HG03060 (cell line): ENCODE data around the gene TAGLN2.

Source experiments
- ATAC-seq: cut with Tn5 transposase; IDR thresholded peaks from one replicate; pipeline ENCODE4 v1.9.1; 2021; ENCODE audit warnings: low read depth, moderate number of reproducible peaks; ENCODE audit not compliant: unreplicated experiment

Gene TAGLN2

GRCh38 chr1:159923203-159924024 is 1.9 kb downstream of the TAGLN2 start:
- ATAC-seq, result peak; percentile 25

- ATAC-seq, result no peak
Observed at GRCh38 chr1:159922511-159923202, 2.6 kb downstream of the TAGLN2 start.

GRCh38 chr1:159921700-159922504 is 3.4 kb downstream of the TAGLN2 start:
- ATAC-seq, result no peak

- ATAC-seq, result peak; percentile 20
Observed at GRCh38 chr1:159921251-159921650, 4.1 kb downstream of the TAGLN2 start.

GRCh38 chr1:159920651-159921050 is 4.7 kb downstream of the TAGLN2 start:
- ATAC-seq, result no peak

GRCh38 chr1:159920202-159920601 is 5.1 kb downstream of the TAGLN2 start:
- no peak for ATAC-seq

GRCh38 chr1:159919236-159919865 is 6.0 kb downstream of the TAGLN2 start:
- ATAC-seq, result no peak

- no peak for ATAC-seq
Observed at GRCh38 chr1:159918352-159919200, 6.7 kb downstream of the TAGLN2 start.

- no peak for ATAC-seq
Observed at GRCh38 chr1:159917533-159918351, 7.6 kb downstream of the TAGLN2 start.

GRCh38 chr1:159916242-159917051 is 8.9 kb downstream of the TAGLN2 start:
- ATAC-seq, result no peak

GRCh38 chr1:159915571-159916241 is 9.6 kb downstream of the TAGLN2 start:
- no peak for ATAC-seq

- ATAC-seq, result no peak
Observed at GRCh38 chr1:159914252-159915018, 10.9 kb downstream of the TAGLN2 start.

- no peak for ATAC-seq
Observed at GRCh38 chr1:159913451-159914192, 11.7 kb downstream of the TAGLN2 start.

GRCh38 chr1:159911326-159912070 is 13.8 kb downstream of the TAGLN2 start:
- no peak for ATAC-seq
